T-helper 17 cell (primary cell): Measurements from ENCODE around the gene ZSWIM6. TPM values are rescaled to one million over a fixed set of nuclear protein-coding genes. Genes with fewer than 3 reads are reported as not detected.

Experiments used
- total RNA-seq, 4 donors: library from RNA in 2 of 4; stranded (reverse) in 2 of 4; gene quantifications; one replicate each; pipeline ENCODE4 v1.2.3 and lab custom pipeline; 2022 to 2026

The ZSWIM6 gene
- total RNA-seq, 2 donors from 2014 or later, result 6.5 to 8.7 TPM

Other genes with a start within 250 kb of the ZSWIM6 start
- 10 to 100 TPM; 13.7 to 20.4 TPM for gene SMIM15, start 169.8 kb upstream of the ZSWIM6 start, total RNA-seq